HEK293 (cell line): ENCODE results near the gene NPM3.

Experiments used
- CTCF ChIA-PET: fragments of 350-600 bp; formaldehyde crosslinking; extraction: SDS; loops from one replicate; lab custom pipeline; 2021; ENCODE audit warnings: antibody characterized with exemption; lab: Yijun Ruan, JAX
- POLR2A ChIA-PET: fragments of 300-600 bp; formaldehyde crosslinking; extraction: SDS; loops from one replicate; lab custom pipeline; 2020; ENCODE audit warnings: antibody characterized with exemption, inconsistent platforms; lab: Yijun Ruan, JAX
- H3K27ac ChIP-seq: fragments of 200-500 bp; sonication (Bioruptor generic); 2 replicates; pipeline ENCODE4 v1.5.1; 2014; ENCODE audit warnings: low read depth, low read length, control low read depth, inconsistent platforms; ENCODE audit errors: extremely low read depth
- H3K36me3 ChIP-seq, 2 experiments: fragments of 200-500 bp in 1 of 2; sonication (Bioruptor generic) in 1 of 2; 1 replicate in 1 of 2; 2 replicates in 1 of 2; pipeline ENCODE4 v1.5.1; 2014 to 2017; ENCODE audit warnings: inconsistent platforms in 2 of 2, low read length in 2 of 2; ENCODE audit not compliant: control insufficient read depth in 2 of 2, insufficient read depth in 1 of 2
- H3K4me1 ChIP-seq: fragments of 200-500 bp; sonication (Bioruptor generic); 2 replicates; pipeline ENCODE4 v1.5.1; 2014; ENCODE audit warnings: mild to moderate bottlenecking, low read length, inconsistent platforms; ENCODE audit not compliant: control insufficient read depth, insufficient read depth
- H3K4me3 ChIP-seq: 2 replicates; pipeline ENCODE4 v1.5.1; 2011; ENCODE audit warnings: low read depth, mild to moderate bottlenecking, control low read depth, low read length, moderate library complexity
- H3K9me3 ChIP-seq: fragments of 200-500 bp; sonication (Bioruptor generic); 2 replicates; pipeline ENCODE4 v1.5.1; 2014; ENCODE audit warnings: low read depth, low read length, inconsistent platforms; ENCODE audit not compliant: control insufficient read depth, insufficient read depth
- FEZF1 ChIP-seq: fragments of 450-650 bp; formaldehyde crosslinking; IDR thresholded peaks from 2 replicates; pipeline ENCODE4 v1.5.1; 2016; ENCODE audit warnings: missing biosample characterization, missing genetic modification characterization
- IKZF3 ChIP-seq: fragments of 450-650 bp; IDR thresholded peaks from 2 replicates; pipeline ENCODE4 v1.5.0; 2018; ENCODE audit warnings: missing biosample characterization, mild to moderate bottlenecking, missing genetic modification characterization, moderate library complexity
- OSR2 ChIP-seq: fragments of 450-650 bp; formaldehyde crosslinking; IDR thresholded peaks from 2 replicates; pipeline ENCODE4 v1.5.1; 2016; ENCODE audit warnings: missing biosample characterization, missing genetic modification characterization
- PRDM10 ChIP-seq: fragments of 450-650 bp; formaldehyde crosslinking; IDR thresholded peaks from 2 replicates; pipeline ENCODE4 v1.5.1; 2016; ENCODE audit warnings: missing biosample characterization, missing genetic modification characterization
- PRDM4 ChIP-seq: fragments of 450-650 bp; formaldehyde crosslinking; IDR thresholded peaks from 2 replicates; pipeline ENCODE4 v1.5.1; 2017; ENCODE audit warnings: missing biosample characterization, missing genetic modification characterization
- ZBTB49 ChIP-seq: fragments of 450-650 bp; formaldehyde crosslinking; IDR thresholded peaks from 2 replicates; pipeline ENCODE4 v1.5.1; 2016; ENCODE audit warnings: missing biosample characterization, missing genetic modification characterization, low read depth
- ZNF16 ChIP-seq: fragments of 450-650 bp; formaldehyde crosslinking; IDR thresholded peaks from 2 replicates; pipeline ENCODE4 v1.5.1; 2016; ENCODE audit warnings: low read depth, missing biosample characterization, missing genetic modification characterization
- ZNF169 ChIP-seq: fragments of 450-650 bp; formaldehyde crosslinking; IDR thresholded peaks from 2 replicates; pipeline ENCODE4 v1.5.1; 2016; ENCODE audit warnings: missing biosample characterization, missing genetic modification characterization
- ZNF324 ChIP-seq: fragments of 450-650 bp; formaldehyde crosslinking; IDR thresholded peaks from 2 replicates; pipeline ENCODE4 v1.5.1; 2016; ENCODE audit warnings: missing biosample characterization, missing genetic modification characterization
- ZNF341 ChIP-seq: fragments of 450-650 bp; formaldehyde crosslinking; IDR thresholded peaks from 2 replicates; pipeline ENCODE4; 2016; ENCODE audit warnings: low read depth, missing biosample characterization, missing genetic modification characterization
- ZNF423 ChIP-seq: fragments of 450-650 bp; formaldehyde crosslinking; IDR thresholded peaks from 2 replicates; pipeline ENCODE4 v1.5.1; 2016; ENCODE audit warnings: missing biosample characterization, missing genetic modification characterization

The NPM3 gene

GRCh38 chr10:101760510-101760909, 22.7 kb downstream of the NPM3 start (continued):
- no peak for TF ChIP-seq ZBTB49 (tag by site-specific recombination)
- TF ChIP-seq ZNF16 (tag by site-specific recombination): no peak
- no peak for TF ChIP-seq ZNF324 (tag by site-specific recombination)

- no peak overlapping the region for H3K4me3 ChIP-seq
- POLR2A ChIA-PET: interaction anchor here (0.6 kb wide), 1 partner anchor 170 kb away, joined by 3 read pairs; no protein-coding TSS in a partner anchor
Measured at GRCh38 chr10:101759309-101760247, 23.7 kb downstream of the NPM3 start.

More at GRCh38 chr10:101759309-101760247, 23.7 kb downstream of the NPM3 start:
- TF ChIP-seq PRDM10 (tag by site-specific recombination): 0 out of 2 replicates have a peak, but pooled peaks have one; percentile 21
- TF ChIP-seq OSR2: peak; percentile 29; the same call in 1 of the 2 replicates
- peak; percentile 41; the same call in 1 of the 2 replicates for TF ChIP-seq IKZF3 (tag by site-specific recombination)
- TF ChIP-seq ZNF423 (tag by site-specific recombination): no peak
- peak; percentile 85 for TF ChIP-seq PRDM4
- peak; percentile 27; the same call in 1 of the 2 replicates for TF ChIP-seq ZNF341 (tag by site-specific recombination)
- peak; percentile 82 for TF ChIP-seq FEZF1
- TF ChIP-seq ZNF169 (tag by site-specific recombination): no peak
- Histone ChIP-seq H3K9me3 (no peaks in the 10 kb centered on the region), H3K4me1 (peaks cover 8% of the 10 kb centered on the region), H3K27ac (no peak overlapping the region), H3K36me3 (no peaks in the 10 kb centered on the region)
- CTCF ChIA-PET: interaction anchor here (0.6 to 6.5 kb wide), 4 partner anchors 10 to 233 kb away, joined by 3 to 30 read pairs (median 6); partner anchors contain the start of gene NPM3
